ENCODE results near the gene BPHL.
A peak's percentile ranks its signal among the peaks of the same experiment; 100 is the strongest.
"Not testable (repeated sequence)": the region's sequence is repeated elsewhere in the genome, so short reads cannot be mapped to it uniquely, and the experiment has no call there.

The BPHL gene

GRCh38 chr6:3162565-3163247 lies 44.2 kb downstream of the BPHL start:
- no peaks in the 10 kb centered on the region for H3K9me3 ChIP-seq (ENCODE audit: control insufficient read depth in 2 of 2, low read length in 2 of 2)
- H3K36me3 ChIP-seq (ENCODE audit: control insufficient read depth in 2 of 2, insufficient read depth in 2 of 2, low read length in 2 of 2) = no peaks in the 10 kb centered on the region
- H3K4me1 ChIP-seq (ENCODE audit: control insufficient read depth in 2 of 2, insufficient read depth in 2 of 2, low read length in 2 of 2) = peaks cover 18 to 21% of the 10 kb centered on the region in 2 donors
- peak overlapping the region; percentile 86 to 88 for H3K27ac ChIP-seq (ENCODE audit: low read depth in 2 of 2, low read length in 2 of 2)
- H3K9ac ChIP-seq (ENCODE audit: low read depth in 1 of 2, low read length in 2 of 2) = peak overlapping the region; percentile 70 to 83
- no peaks in the 10 kb centered on the region for H3K27me3 ChIP-seq (ENCODE audit: control insufficient read depth in 2 of 2, insufficient read depth in 2 of 2, low read length in 2 of 2)
- H3K4me3 ChIP-seq (ENCODE audit: low read length in 2 of 2) = peak overlapping the region; percentile 74 to 77

GRCh38 chr6:3163248-3163594 lies 44.7 kb downstream of the BPHL start:
- Histone ChIP-seq H3K4me3 (ENCODE audit: low read length in 2 of 2) (peak overlapping the region; percentile 69 to 77), H3K9me3 (ENCODE audit: control insufficient read depth in 2 of 2, low read length in 2 of 2) (no peaks in the 10 kb centered on the region), H3K27ac (ENCODE audit: low read depth in 2 of 2, low read length in 2 of 2) (peak overlapping the region; percentile 86 to 88), H3K27me3 (ENCODE audit: control insufficient read depth in 2 of 2, insufficient read depth in 2 of 2, low read length in 2 of 2) (no peaks in the 10 kb centered on the region), H3K36me3 (ENCODE audit: control insufficient read depth in 2 of 2, insufficient read depth in 2 of 2, low read length in 2 of 2) (no peaks in the 10 kb centered on the region), H3K4me1 (ENCODE audit: control insufficient read depth in 2 of 2, insufficient read depth in 2 of 2, low read length in 2 of 2) (peaks cover 14 to 20% of the 10 kb centered on the region in 2 donors), H3K9ac (ENCODE audit: low read depth in 1 of 2, low read length in 2 of 2) (peak overlapping the region; percentile 26 to 39)

- H3K36me3 ChIP-seq (ENCODE audit: control insufficient read depth in 2 of 2, insufficient read depth in 2 of 2, low read length in 2 of 2) = no peaks in the 10 kb centered on the region
- H3K9me3 ChIP-seq (ENCODE audit: control insufficient read depth in 2 of 2, low read length in 2 of 2) = no peaks in the 10 kb centered on the region
- H3K27ac ChIP-seq (ENCODE audit: low read depth in 2 of 2, low read length in 2 of 2) = no peak overlapping the region
- H3K4me3 ChIP-seq (ENCODE audit: low read length in 2 of 2) = no peak overlapping the region
- peaks cover 11 to 16% of the 10 kb centered on the region in 2 donors for H3K4me1 ChIP-seq (ENCODE audit: control insufficient read depth in 2 of 2, insufficient read depth in 2 of 2, low read length in 2 of 2)
- no peak overlapping the region for H3K9ac ChIP-seq (ENCODE audit: low read depth in 1 of 2, low read length in 2 of 2)
- H3K27me3 ChIP-seq (ENCODE audit: control insufficient read depth in 2 of 2, insufficient read depth in 2 of 2, low read length in 2 of 2) = no peaks in the 10 kb centered on the region
Measured at GRCh38 chr6:3164388-3164787, 45.9 kb downstream of the BPHL start.

GRCh38 chr6:3165631-3166534 lies 47.4 kb downstream of the BPHL start:
- Histone ChIP-seq H3K4me3 (ENCODE audit: low read length in 2 of 2) (no peak overlapping the region), H3K36me3 (ENCODE audit: control insufficient read depth in 2 of 2, insufficient read depth in 2 of 2, low read length in 2 of 2) (no peaks in the 10 kb centered on the region), H3K27me3 (ENCODE audit: control insufficient read depth in 2 of 2, insufficient read depth in 2 of 2, low read length in 2 of 2) (no peaks in the 10 kb centered on the region), H3K9me3 (ENCODE audit: control insufficient read depth in 2 of 2, low read length in 2 of 2) (no peaks in the 10 kb centered on the region), H3K27ac (ENCODE audit: low read depth in 2 of 2, low read length in 2 of 2) (no peak overlapping the region), H3K4me1 (ENCODE audit: control insufficient read depth in 2 of 2, insufficient read depth in 2 of 2, low read length in 2 of 2) (peaks cover 4 to 6% of the 10 kb centered on the region in 2 donors), H3K9ac (ENCODE audit: low read depth in 1 of 2, low read length in 2 of 2) (no peak overlapping the region)

- not testable (repeated sequence) for H3K27me3 ChIP-seq (ENCODE audit: control insufficient read depth in 2 of 2, insufficient read depth in 2 of 2, low read length in 2 of 2); H3K36me3 ChIP-seq (ENCODE audit: control insufficient read depth in 2 of 2, insufficient read depth in 2 of 2, low read length in 2 of 2); H3K4me1 ChIP-seq (ENCODE audit: control insufficient read depth in 2 of 2, insufficient read depth in 2 of 2, low read length in 2 of 2); H3K27ac ChIP-seq (ENCODE audit: low read depth in 2 of 2, low read length in 2 of 2); H3K9me3 ChIP-seq (ENCODE audit: control insufficient read depth in 2 of 2, low read length in 2 of 2); H3K9ac ChIP-seq (ENCODE audit: low read depth in 1 of 2, low read length in 2 of 2); H3K4me3 ChIP-seq (ENCODE audit: low read length in 2 of 2)
Measured at GRCh38 chr6:3166535-3167225, 48.2 kb downstream of the BPHL start.

GRCh38 chr6:3168046-3168445 lies 49.5 kb downstream of the BPHL start:
- not testable (repeated sequence) for H3K4me1 ChIP-seq (ENCODE audit: control insufficient read depth in 2 of 2, insufficient read depth in 2 of 2, low read length in 2 of 2); H3K36me3 ChIP-seq (ENCODE audit: control insufficient read depth in 2 of 2, insufficient read depth in 2 of 2, low read length in 2 of 2); H3K9ac ChIP-seq (ENCODE audit: low read depth in 1 of 2, low read length in 2 of 2); H3K27me3 ChIP-seq (ENCODE audit: control insufficient read depth in 2 of 2, insufficient read depth in 2 of 2, low read length in 2 of 2); H3K27ac ChIP-seq (ENCODE audit: low read depth in 2 of 2, low read length in 2 of 2); H3K4me3 ChIP-seq (ENCODE audit: low read length in 2 of 2); H3K9me3 ChIP-seq (ENCODE audit: control insufficient read depth in 2 of 2, low read length in 2 of 2)

GRCh38 chr6:3170676-3171075 lies 52.2 kb downstream of the BPHL start:
- H3K36me3 ChIP-seq (ENCODE audit: control insufficient read depth in 2 of 2, insufficient read depth in 2 of 2, low read length in 2 of 2); H3K27me3 ChIP-seq (ENCODE audit: control insufficient read depth in 2 of 2, insufficient read depth in 2 of 2, low read length in 2 of 2); H3K4me1 ChIP-seq (ENCODE audit: control insufficient read depth in 2 of 2, insufficient read depth in 2 of 2, low read length in 2 of 2); H3K4me3 ChIP-seq (ENCODE audit: low read length in 2 of 2); H3K27ac ChIP-seq (ENCODE audit: low read depth in 2 of 2, low read length in 2 of 2); H3K9me3 ChIP-seq (ENCODE audit: control insufficient read depth in 2 of 2, low read length in 2 of 2); H3K9ac ChIP-seq (ENCODE audit: low read depth in 1 of 2, low read length in 2 of 2): not testable (repeated sequence)

- not testable (repeated sequence) for H3K4me1 ChIP-seq (ENCODE audit: control insufficient read depth in 2 of 2, insufficient read depth in 2 of 2, low read length in 2 of 2); H3K4me3 ChIP-seq (ENCODE audit: low read length in 2 of 2); H3K9me3 ChIP-seq (ENCODE audit: control insufficient read depth in 2 of 2, low read length in 2 of 2); H3K27me3 ChIP-seq (ENCODE audit: control insufficient read depth in 2 of 2, insufficient read depth in 2 of 2, low read length in 2 of 2); H3K9ac ChIP-seq (ENCODE audit: low read depth in 1 of 2, low read length in 2 of 2); H3K36me3 ChIP-seq (ENCODE audit: control insufficient read depth in 2 of 2, insufficient read depth in 2 of 2, low read length in 2 of 2); H3K27ac ChIP-seq (ENCODE audit: low read depth in 2 of 2, low read length in 2 of 2)
Measured at GRCh38 chr6:3171313-3172175, 53.0 kb downstream of the BPHL start.

GRCh38 chr6:3172789-3173188 lies 54.3 kb downstream of the BPHL start:
- H3K36me3 ChIP-seq (ENCODE audit: control insufficient read depth in 2 of 2, insufficient read depth in 2 of 2, low read length in 2 of 2); H3K4me3 ChIP-seq (ENCODE audit: low read length in 2 of 2); H3K27me3 ChIP-seq (ENCODE audit: control insufficient read depth in 2 of 2, insufficient read depth in 2 of 2, low read length in 2 of 2); H3K4me1 ChIP-seq (ENCODE audit: control insufficient read depth in 2 of 2, insufficient read depth in 2 of 2, low read length in 2 of 2); H3K9ac ChIP-seq (ENCODE audit: low read depth in 1 of 2, low read length in 2 of 2); H3K27ac ChIP-seq (ENCODE audit: low read depth in 2 of 2, low read length in 2 of 2); H3K9me3 ChIP-seq (ENCODE audit: control insufficient read depth in 2 of 2, low read length in 2 of 2): not testable (repeated sequence)

All from mucosa of rectum (tissue), 2 donors.